Activated CD8-positive, alpha-beta memory T cell treated with anti-CD3 and anti-CD28 coated beads, Interleukin-2, amount 50 U/mL, for 4 hours (primary cell): ENCODE results near the gene HDAC7.
"Not testable (repeated sequence)": the region's sequence is repeated elsewhere in the genome, so short reads cannot be mapped to it uniquely, and the experiment has no call there.

Experiments
- DNase-seq: peaks from one replicate; pipeline ENCODE4 v3.0.0-alpha.2; 2020

The HDAC7 gene

DNA sequence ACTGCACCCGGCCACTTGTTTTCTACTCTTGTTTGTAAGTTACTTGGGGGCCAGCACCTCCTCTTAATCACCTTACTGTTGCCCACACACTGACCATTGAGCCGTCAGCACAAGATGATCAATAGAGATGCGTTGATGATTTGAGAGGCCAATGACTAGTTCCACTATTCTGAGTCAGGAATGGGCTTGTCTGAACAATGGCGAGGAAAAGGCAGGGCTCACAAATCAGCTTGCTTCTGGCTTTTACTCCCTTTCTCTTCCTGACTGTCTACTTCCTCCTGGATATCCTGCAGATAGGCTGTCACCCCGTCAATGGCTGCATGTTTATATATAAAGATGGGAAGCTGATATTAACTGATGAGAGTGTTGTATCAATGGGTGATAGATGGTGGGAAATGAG lies 29.1 kb upstream of the HDAC7 start:
- no peak for DNase-seq

DNA sequence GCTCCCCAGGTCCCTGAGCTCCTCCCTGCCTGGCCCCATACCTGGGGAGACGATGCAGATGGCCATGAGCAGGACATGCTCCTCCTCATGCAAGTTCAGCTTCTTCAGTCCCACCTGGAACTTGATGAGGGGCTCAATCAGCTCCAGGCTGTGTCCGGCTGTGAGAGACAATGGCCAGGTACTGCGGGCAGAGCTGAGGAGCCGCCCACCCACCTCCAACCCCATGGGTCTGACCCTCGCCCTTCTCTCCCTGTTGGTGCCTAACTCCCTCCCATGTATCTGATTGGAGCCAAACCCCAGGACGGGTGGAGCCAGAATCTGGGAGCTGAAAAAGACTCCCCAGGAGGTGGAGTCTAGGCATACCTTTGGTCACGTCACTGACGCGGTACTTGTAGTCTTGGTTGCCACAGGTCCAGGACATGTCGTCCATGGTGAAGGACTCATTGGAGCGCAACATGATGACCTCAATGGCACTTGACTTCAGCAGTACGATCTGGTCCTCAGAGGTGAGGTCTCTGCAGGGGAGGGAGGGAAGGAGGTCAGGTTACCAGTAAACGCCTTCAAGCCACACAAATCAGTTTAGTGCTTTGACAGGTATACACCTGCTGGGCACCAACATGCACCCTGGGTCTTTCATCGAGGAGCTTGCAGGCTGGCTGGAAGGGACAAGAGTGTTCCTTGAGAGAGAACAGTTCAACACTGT lies 26.7 kb upstream of the HDAC7 start:
- no peak for DNase-seq

DNA sequence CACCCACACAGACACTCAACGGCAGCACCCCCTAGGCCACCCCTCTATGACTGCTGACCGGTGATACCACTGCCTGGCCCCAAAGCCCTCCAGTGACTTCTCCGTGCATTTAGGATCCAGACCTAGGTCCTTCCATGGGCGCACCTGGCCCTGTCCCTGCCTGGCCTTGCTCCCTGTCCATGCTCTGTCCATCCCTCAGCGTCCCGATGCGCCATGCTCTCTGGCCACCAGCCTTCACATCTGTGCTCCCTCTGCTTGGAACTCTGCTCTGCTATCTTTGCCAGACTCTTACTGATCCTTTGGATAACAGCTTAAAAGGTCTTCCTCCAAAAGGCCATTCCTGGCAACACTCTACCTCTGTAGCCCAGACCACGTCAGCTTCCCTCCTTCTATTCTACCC lies 25.4 kb upstream of the HDAC7 start:
- DNase-seq, result no peak

DNA sequence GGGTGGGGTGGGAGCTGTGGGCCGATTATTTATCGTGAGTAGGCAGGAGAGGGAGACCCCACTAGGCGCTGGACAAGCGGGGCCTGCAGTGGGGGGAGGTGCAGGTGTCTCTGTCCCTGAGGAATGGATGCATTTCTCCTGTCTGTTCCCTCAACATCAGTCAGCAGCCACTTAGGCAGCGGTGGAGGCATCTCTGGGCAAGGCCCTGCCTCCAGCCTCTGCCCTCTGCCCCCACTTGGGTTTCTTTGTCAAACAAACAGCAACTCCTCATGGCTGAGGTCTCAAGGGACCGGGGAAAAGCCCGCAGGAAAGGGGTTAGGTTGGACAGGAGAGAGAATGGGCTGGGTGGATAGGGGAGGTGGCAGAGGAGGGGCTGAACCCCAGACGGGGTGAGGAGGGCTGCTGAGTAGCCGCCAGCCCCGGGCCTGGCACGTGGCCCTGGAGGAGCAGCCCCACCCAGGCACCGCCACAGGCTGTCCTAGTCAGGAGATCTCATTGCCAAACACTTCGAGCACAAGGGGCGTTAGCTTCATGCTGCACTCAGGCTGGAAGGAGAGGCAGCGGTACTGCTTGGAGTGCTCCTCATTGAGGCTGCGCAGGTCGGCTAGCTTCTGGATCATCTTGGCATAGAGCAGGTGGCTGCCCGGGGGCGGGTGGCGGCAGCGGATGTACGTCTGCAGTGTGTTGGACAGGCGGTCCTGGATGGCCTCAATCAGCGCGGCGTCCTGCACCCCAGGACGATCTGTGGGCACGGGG lies 24.7 kb upstream of the HDAC7 start:
- DNase-seq, result no peak

DNA sequence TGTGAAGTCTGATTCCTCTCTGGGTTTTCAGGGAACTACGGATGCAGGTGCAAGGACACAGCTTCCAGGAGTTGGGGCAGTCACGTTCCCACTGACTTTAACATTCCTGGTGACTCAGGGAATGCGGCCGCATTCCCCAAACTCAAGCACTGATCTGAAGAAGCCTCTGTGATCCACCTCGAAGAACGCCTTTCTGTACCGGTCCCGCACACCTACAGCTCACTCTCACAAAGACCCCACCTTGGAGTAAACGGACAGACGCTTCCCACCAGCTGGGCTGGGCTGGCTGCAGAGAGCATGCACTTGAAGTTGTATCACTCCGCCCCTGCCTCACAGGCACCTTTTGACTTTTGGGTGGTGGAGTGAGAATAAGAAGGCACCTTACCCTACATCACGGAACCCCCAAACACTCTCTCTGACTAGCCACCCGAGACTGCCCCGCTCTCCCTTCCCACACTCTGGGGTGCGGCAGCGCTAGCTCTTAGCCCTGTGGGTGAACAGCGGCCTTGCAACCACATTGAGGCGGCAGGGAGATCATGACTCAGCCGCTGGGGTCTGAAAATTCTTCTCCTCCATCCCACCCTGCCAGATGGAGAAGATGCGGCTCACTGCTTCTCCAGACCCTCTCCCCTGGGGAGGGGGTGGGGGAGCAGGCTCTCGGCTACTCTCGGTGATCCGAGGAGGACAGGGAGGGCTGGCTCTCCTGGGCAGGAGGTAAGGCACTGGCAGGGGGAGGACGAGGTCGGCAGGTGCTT lies 23.7 kb upstream of the HDAC7 start:
- no peak for DNase-seq

DNA sequence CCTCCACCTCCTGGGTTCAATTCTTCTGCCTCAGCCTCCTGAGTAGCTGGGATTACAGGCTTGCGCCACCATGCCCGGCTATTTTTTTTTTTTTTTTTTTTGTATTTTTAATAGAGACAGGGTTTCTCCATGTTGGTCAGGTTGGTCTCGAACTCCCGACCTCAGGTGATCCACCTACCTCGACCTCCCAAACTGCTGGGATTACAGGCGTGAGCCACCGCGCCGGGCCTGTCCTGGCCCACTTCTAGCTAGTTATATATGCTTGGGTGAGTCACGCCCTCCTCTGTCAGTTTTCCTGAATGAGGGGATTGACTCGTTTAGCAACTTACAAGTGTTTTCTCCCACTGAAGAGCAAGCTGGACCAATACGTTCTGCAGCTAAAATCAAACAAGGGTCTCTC lies 22.8 kb upstream of the HDAC7 start:
- not testable (repeated sequence) for DNase-seq

DNA sequence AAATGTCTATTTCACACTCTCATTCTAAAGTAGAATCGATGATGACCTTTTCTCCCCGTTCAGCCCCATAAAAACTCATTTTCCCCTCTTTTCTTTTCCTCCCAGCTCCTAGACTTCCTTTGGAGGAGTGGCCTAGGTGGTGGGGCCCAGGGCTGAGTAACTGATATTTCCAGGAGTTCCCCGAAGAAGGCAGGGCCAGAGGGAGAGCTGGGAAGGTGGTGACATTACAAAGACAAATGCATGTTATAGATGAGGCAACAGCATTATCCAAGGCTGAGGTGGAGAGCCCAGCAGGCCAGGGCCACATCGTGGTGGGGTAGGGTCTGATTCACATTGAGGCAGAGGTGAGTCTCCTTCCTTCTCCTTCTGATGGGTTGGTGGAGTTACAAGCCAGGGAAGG lies 22.2 kb upstream of the HDAC7 start:
- DNase-seq, result no peak

DNA sequence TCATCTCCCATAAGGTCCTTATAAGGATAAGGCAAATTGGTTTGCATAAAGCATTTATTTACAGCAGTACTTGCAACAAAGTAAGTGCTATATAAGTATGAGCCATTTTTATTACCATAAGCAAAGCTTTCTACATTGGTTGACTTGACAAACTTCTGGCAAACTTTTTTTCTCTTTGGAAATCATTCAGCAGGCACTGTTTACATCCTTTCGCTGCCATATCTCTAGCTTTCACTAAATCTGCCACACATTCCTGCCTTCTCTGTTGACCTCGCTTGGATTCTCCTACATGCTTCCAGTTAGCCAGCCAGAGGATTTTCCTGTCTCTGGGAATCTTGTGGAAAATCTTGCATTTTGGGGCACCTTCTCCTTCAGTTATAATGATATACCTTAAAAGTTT lies 21.8 kb upstream of the HDAC7 start:
- no peak for DNase-seq

DNA sequence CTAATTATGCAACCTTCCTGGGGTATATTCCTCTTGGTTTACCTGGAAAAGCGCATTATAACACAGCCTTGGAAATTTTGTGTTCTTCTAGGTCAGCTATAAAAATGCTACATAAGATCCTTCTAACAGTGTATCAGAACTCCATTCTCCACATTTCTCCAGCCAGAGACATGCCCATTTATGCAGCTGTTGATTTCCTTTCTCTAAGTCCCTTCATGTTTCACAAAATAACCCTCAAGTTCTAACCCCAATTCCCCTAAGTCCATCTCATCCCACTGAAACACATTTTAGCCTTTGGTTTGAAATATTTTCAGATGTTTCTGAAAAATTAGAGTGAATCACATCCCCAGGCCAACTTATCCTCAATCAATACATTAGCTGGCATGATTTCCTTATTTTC lies 20.9 kb upstream of the HDAC7 start:
- no peak for DNase-seq

- no peak for DNase-seq
Observed at GRCh38 chr12:47839214-47839876, 19.6 kb upstream of the HDAC7 start.

DNA sequence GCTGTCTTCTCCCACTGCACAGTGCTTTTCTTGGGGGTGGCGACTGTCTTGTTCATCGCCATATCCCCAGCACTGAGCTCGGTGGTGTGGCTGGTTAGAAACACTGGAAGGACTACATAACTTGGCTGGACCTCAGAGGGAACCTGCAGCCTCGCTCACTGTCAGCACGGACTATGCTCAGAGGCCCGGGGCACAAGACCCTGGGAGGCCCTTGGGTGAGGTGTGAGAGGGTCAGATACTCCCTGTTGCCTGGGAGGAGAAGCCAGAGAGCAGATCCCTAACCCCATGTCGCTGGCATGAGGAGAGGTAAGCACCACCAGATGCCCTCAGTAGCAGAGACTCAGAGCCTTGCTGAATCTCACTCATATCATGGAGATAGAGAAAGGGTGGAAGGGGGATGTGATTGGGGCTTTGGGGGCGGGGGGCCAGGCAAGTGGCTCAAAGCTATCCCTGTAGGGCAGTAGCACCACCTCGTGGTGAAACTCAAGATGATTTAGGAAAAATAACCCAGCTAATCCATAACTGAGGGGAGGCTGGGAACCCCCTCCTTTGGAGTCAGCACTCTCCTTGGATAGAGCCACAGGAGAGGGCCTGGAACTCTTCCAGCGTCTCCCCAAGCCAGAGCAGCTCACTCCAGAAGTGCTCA lies 18.7 kb upstream of the HDAC7 start:
- DNase-seq, result peak; percentile 43

DNA sequence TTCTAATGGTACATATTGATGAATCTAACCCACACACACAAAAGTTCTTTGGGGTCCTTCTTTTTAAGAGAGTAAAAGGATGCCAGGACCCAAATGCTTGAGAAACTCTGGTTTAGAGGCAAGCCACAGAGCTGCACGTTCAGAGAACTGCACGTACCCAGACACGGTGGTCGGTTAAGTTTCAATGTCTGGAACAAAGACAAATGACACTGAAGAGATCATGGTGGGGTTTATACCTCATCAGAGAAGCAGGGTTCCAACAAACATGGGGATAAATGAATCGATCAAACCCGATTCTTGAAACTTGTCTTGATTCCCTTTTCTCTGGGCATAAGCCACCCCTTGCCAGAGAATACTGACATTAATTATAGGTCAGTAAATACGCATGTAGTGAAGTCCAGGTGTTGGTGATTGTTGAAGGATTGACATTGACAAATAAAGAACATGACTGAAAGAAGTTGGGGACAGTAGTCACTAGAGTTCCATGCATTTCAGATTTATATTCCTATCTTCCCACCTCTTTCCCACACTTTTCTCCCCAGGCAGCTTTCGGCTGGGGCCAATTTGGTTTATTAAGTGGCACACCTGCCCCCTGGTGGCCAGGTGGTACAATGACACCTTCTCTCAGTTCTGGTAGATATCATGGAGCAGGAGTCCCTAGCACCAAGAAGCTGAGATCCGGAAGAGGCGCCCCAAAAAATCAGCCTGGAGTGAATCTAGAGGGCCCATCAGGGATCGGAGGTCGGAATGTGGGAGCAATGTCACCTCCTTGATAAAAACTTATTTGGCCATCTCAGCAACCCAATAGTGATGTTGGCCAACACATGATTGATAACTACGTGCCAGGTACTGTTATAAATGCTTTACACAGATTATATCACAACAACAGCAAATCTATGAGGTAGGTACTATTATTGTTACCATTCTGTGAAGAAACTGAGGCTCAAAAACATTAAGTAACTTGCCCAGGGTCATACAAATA lies 17.8 kb upstream of the HDAC7 start:
- DNase-seq, result peak; percentile 72

- no peak for DNase-seq
Observed at GRCh38 chr12:47835831-47836155, 16.1 kb upstream of the HDAC7 start.

DNA sequence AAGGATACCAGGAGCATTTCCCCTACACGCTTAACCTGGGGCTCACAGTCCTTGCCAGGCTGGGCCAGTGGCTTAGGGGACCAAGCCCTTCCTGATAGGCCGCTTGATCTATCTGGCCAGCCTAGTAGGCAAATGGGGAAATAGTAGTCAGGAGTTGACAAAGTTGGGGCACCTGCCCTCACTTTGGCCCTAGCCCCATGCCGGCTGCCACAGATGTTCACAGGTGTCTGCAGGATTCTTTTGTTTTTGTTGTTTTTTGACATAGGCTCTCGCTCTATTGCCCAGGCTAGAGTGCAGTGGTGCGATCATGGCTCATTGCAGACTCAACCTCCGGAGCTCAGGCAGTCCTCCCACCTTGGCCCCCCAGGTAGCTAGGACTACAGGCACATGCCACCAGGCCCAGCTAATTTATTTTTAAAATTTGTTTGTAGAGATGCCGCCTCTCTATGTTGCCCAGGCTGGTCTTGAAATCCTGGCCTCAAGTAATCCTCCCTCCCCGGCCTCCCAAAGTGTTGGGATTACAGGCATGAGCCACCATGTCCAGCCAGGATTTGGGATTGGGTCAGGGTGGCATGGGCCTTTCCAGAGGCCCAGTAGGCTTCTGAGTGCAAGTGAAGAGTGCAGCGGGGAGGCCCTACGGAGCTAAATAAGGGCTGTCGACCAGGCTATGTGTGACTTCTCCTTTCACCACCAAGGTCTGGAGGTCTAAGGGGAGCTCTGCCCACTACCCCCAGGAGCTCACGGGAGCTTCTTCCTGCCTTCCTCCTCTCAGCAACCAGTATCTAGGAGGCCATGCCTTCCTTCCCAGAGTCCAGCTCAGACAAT lies 15.5 kb upstream of the HDAC7 start:
- no peak for DNase-seq

DNA sequence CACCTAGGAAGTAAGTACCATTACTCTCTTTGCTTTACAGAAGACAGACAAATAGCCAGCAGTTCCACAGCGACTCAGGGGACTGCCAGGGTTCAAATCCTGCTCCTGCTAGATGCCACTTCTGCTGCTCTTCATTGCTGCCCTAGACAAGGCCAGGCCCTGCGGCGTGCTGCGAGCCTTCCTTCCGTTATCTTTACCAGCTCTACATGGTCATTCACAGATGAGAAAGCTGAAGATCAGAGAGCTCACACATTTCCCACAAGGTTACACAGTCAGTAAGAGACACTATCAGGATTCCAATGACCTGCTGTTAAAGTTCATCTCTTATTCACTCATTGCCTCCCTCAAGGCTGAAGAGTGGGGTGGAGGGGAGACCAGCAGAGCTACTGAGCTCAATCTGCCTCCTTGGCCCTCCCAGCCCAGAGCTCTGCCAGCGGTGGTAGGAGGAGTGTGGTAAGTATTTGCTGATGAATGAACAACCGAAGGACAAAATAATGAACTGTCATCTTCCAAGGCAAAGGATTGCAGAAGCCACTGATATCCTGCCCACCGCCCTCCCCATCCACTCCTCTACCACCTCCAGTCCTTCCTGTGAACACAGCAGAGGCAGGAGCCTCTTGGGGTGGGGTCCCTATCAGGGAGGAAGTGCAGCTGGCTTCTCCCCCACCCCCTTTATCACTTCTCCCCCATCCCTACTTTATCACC lies 14.6 kb upstream of the HDAC7 start:
- DNase-seq, result no peak

DNA sequence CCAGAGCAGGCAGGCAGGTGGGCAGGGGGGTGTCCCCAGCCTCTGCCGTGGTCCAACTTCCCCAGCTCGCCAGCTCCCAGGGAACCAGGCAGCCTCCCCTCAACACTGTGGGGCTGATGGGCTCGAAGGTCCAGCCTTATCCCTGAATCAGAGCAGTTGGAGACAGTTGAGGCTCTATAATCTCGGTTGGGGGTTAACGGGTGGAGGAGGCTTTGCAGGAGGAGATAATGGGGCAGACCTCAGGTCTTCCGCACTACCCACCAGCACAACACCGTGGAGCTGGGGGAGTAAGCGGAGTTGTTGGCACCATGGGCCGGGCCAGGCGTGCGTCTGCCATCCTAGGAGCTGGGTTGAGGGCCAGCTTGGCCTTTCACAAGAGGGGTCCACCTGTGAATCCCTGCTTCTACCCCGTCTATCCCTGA lies 13.9 kb upstream of the HDAC7 start:
- no peak for DNase-seq

- DNase-seq, result peak; percentile 50
Observed at GRCh38 chr12:47832263-47832933, 12.7 kb upstream of the HDAC7 start.

GRCh38 chr12:47829584-47829983 lies 9.9 kb upstream of the HDAC7 start:
- no peak for DNase-seq

DNA sequence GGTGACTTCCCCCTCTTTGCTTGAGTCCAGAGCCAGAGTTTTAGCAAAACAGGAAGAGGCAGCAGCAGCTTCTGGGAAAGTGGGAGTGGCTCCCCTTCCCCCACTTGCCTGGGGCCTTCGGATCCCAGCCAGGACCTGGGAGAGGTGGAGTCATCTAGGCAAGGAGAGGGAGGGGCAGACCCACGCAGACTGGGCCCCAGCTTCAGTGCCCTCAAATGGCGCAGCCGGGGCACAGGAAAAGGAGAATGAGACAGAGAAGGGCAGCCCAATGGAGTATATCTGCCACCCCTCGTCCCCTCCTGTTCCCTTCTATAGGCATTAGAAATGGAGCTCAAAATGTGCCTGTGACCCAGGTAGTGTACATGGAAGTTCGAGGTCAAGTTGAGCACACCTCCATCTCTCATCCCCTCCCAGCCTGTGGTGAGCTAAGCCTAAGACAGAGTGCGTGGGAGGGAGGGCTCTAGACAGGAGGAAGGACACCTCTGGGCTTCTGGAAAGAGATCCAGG lies 9.3 kb upstream of the HDAC7 start:
- DNase-seq, result no peak
